EH (cell line): ENCODE results near the gene EXOSC2.

Source experiments
- DNase-seq: peaks from one replicate; pipeline ENCODE4 v3.0.0-alpha.2; 2015; ENCODE audit warnings: low read depth

EXOSC2 gene

GRCh38 chr9:130739081-130739480 lies 45.5 kb downstream of the EXOSC2 start:
- no peak for DNase-seq

GRCh38 chr9:130740218-130741023 lies 46.8 kb downstream of the EXOSC2 start:
- no peak for DNase-seq

- no peak for DNase-seq
Measured at GRCh38 chr9:130741024-130741305, 47.4 kb downstream of the EXOSC2 start.

- peak; percentile 78 for DNase-seq
Measured at GRCh38 chr9:130741831-130742449, 48.4 kb downstream of the EXOSC2 start.

GRCh38 chr9:130743656-130744055 lies 50.1 kb downstream of the EXOSC2 start:
- DNase-seq: no peak

- DNase-seq: peak; percentile 55
Measured at GRCh38 chr9:130745210-130745800, 51.7 kb downstream of the EXOSC2 start.

- DNase-seq: no peak
Measured at GRCh38 chr9:130745829-130746228, 52.2 kb downstream of the EXOSC2 start.

- no peak for DNase-seq
Measured at GRCh38 chr9:130746434-130747212, 53.0 kb downstream of the EXOSC2 start.

- no peak for DNase-seq
Measured at GRCh38 chr9:130751631-130752355, 58.2 kb downstream of the EXOSC2 start.
